Activated naive CD8-positive, alpha-beta T cell treated with anti-CD3 and anti-CD28 coated beads, Interleukin-2, amount 50 U/mL, for 24 hours (primary cell): ENCODE results near the gene ALPP.
A peak's percentile ranks its signal among the peaks of the same experiment; 100 is the strongest.
"Not testable (repeated sequence)": the region's sequence is repeated elsewhere in the genome, so short reads cannot be mapped to it uniquely, and the experiment has no call there.

Experiments used
- ATAC-seq: fragments of 150-1000 bp; cut with Tn5 transposase; one replicate; pipeline ENCODE4 v1.10.0; 2021
- DNase-seq: peaks from one replicate; pipeline ENCODE4 v3.0.0; 2021
- H3K27ac Mint-ChIP-seq: one replicate; pipeline ENCODE4 v1.8.0; 2021; ENCODE audit warnings: mild to moderate bottlenecking, mixed read lengths
- H3K27me3 Mint-ChIP-seq: one replicate; pipeline ENCODE4 v1.8.0; 2021; ENCODE audit warnings: mixed read lengths
- H3K36me3 Mint-ChIP-seq: one replicate; pipeline ENCODE4 v1.8.0; 2021; ENCODE audit warnings: low read depth, mixed read lengths
- H3K4me1 Mint-ChIP-seq: one replicate; pipeline ENCODE4 v1.8.0; 2021; ENCODE audit warnings: mixed read lengths
- H3K4me3 Mint-ChIP-seq: one replicate; pipeline ENCODE4 v1.8.0; 2021; ENCODE audit warnings: mild to moderate bottlenecking, moderate library complexity, mixed read lengths
- H3K9me3 Mint-ChIP-seq: one replicate; pipeline ENCODE4 v1.8.0; 2021; ENCODE audit warnings: mixed read lengths

ALPP gene

DNA sequence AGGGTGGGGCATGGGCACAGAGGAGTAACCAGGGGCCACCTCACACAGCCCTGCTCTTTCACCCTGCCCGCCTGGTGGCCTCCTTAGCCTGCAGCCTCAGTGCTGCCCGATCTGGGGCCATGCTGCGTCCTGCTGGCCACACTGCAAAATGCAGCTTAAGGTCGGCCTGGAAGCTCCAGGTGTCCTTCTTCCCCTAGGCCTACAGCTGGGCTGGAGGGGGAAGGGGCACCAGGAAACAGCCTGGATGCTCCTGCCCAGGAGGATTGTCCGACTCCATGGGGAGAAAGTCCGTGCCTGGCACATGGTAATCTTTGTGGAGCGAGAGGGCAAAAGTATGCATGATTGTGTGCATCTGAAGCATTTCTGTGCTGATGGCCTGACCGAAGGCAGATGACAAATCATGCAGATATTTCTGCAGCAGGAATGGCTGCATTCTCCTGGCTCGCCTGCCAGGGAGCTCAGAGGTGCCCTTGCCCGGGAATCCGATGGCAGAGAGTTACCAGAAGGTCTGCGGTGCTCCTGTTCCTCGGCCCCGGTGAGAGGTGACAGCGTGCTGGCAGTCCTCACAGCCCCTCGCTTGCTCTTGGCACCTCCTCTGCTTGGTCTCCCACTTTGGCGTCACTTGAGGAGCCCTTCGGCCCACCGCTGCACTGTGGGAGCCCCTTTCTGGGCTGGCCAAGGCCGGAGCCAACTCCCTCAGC, 12.8 kb upstream of the ALPP start:
- Mint-ChIP-seq H3K4me3 (no peak overlapping the region), H3K36me3 (no peaks in the 10 kb centered on the region), H3K4me1 (peaks cover 22% of the 10 kb centered on the region), H3K27ac (no peak overlapping the region), H3K9me3 (no peaks in the 10 kb centered on the region), H3K27me3 (no peaks in the 10 kb centered on the region)
- peak; percentile 60 for ATAC-seq
- DNase-seq = no peak

DNA sequence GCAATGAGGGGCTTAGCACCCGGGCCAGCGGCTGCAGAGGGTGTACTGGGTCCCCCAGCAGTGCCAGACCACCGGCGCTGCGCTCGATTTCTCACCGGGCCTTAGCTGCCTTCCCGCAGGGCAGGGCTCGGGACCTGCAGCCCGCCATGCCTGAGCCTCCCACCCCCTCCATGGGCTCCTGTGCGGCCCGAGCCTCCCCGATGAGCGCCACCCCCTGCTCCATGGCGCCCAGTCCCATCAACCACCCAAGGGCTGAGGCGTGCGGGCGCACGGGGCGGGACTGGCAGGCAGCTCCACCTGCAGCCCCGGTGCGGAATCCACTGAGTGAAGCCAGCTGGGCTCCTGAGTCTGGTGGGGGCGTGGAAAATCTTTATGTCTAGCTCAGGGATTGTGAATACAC, 12.1 kb upstream of the ALPP start:
- not testable (repeated sequence) for H3K4me3 Mint-ChIP-seq, ATAC-seq, H3K36me3 Mint-ChIP-seq, H3K9me3 Mint-ChIP-seq, H3K27ac Mint-ChIP-seq, H3K27me3 Mint-ChIP-seq, DNase-seq
- peaks cover 22% of the 10 kb centered on the region for H3K4me1 Mint-ChIP-seq

DNA sequence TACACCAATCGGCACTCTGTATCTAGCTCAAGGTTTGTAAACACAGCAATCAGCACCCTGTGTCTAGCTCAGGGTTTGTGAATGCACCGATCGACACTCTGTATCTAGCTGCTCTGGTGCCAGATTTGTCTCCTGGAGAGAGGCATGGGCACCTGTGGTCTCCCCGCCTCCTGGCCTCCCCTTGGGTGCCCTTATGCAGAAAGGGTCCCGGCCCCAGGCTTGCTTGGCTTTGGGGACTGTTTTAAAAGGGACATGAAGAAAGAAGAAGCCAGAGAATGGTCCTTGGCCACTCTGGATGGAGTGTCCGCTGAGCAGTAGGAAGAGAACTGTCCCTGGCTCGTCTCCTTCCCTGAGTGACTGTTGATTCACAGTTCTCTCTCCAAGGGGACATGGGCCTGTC, 11.5 kb upstream of the ALPP start:
- Mint-ChIP-seq H3K27ac (no peak overlapping the region), H3K4me3 (no peak overlapping the region), H3K4me1 (peaks cover 22% of the 10 kb centered on the region), H3K9me3 (no peaks in the 10 kb centered on the region), H3K27me3 (no peaks in the 10 kb centered on the region), H3K36me3 (no peaks in the 10 kb centered on the region)
- DNase-seq (no peak), ATAC-seq (no peak)

DNA sequence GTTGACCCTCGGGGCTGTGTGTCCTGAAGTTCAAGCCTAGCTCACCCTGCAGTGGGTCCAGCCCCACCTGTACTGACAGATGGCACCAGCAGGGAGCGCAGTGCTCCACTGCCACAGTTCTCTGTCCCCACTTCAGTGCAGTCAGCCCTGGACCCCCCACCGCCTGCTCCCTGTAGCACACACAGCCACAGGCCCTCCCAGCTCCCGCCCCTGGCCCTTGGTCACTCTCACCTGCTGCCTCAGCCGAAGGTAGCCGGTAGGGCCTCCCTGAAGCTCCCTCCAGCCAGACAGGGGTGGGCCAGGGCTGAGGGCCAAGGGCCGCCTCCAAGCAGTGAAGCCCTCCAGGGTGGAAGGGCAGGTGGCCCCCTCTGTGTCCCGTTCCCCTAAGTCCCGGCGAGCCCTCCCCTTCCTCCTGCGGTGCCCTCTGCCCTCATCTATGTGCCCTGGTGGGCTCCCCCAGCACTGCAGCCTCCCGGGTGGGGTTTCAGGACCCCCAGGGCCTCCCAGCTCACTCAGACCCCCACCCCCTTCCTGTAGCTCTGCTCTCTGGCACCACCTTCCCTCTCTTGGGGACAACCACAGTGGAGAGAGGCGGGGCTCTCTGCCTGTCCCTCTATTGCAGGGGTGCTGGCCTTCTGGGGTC, 10.8 kb upstream of the ALPP start:
- Mint-ChIP-seq H3K27me3 (no peaks in the 10 kb centered on the region), H3K36me3 (no peaks in the 10 kb centered on the region), H3K9me3 (no peaks in the 10 kb centered on the region), H3K27ac (no peak overlapping the region), H3K4me3 (no peak overlapping the region), H3K4me1 (peaks cover 18% of the 10 kb centered on the region)
- ATAC-seq = no peak
- no peak for DNase-seq

DNA sequence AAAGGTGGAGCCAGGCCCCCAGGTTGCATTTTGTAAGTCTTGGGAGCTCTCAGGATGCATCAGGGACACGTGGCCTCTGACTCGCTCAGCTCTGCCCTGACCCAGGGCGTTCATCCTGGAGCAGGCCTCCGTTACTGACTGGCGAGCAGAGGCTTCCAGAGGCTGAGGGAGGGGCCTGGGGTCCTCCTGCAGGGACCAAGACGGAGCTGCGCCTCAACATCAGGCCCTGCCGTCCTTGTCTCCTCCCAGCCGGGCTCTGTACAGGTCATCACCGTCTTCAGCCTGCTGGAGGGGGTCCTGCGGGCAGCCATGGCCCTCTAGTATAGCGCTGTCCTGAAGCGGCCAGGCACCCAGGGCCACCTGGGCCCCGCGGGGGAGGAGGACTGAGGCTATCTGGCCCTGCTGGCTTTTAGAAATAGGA, 10.2 kb upstream of the ALPP start:
- H3K4me1 Mint-ChIP-seq = peaks cover 14% of the 10 kb centered on the region
- H3K27ac Mint-ChIP-seq = no peak overlapping the region
- DNase-seq (no peak), ATAC-seq (no peak)
- H3K27me3 Mint-ChIP-seq = no peaks in the 10 kb centered on the region
- no peaks in the 10 kb centered on the region for H3K36me3 Mint-ChIP-seq
- H3K9me3 Mint-ChIP-seq = no peaks in the 10 kb centered on the region
- no peak overlapping the region for H3K4me3 Mint-ChIP-seq

DNA sequence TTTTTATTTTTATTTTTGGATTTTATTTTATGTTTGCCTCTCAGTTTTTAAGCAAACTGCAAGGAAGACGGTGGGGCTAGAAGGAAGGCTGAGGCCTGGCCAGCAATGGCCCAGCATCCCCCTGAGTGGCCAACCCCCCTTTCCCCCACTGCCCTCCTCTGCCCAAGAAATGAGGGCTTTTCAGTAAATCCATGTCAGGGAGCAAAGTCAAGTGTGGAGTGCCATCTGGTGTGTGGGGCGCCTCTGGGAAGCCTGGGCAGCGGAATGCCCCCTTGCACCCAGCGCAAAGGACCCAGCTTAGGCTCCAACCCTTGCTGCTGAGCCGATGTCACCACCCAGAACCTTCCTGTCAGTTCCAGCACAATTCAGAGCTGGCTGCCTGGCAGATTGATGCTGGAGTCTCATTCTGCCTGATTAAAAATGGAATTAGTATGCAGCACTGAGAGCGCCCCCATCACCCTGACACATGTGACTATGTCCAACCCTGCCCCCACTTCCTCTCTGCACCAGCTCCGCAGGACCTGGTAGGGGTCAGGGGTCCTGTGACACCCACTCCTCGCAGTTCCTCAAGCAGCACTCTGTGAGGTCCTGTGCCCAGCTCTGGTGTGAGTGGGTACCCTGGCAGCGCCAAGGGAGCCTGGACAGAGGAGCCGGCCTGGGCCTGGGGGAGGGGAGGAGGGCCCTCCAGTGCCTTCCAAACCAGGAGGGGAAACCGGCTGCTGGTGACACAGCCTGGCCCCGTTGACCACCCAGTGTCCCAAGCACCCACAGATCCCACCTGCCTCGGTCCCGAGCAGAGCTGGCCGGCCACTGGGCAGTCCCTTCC, 9.2 kb upstream of the ALPP start:
- H3K27ac Mint-ChIP-seq = no peak overlapping the region
- H3K4me1 Mint-ChIP-seq = peaks cover 4% of the 10 kb centered on the region
- H3K36me3 Mint-ChIP-seq = no peaks in the 10 kb centered on the region
- no peaks in the 10 kb centered on the region for H3K27me3 Mint-ChIP-seq
- ATAC-seq = no peak
- H3K4me3 Mint-ChIP-seq = no peak overlapping the region
- H3K9me3 Mint-ChIP-seq = no peaks in the 10 kb centered on the region
- DNase-seq = no peak

DNA sequence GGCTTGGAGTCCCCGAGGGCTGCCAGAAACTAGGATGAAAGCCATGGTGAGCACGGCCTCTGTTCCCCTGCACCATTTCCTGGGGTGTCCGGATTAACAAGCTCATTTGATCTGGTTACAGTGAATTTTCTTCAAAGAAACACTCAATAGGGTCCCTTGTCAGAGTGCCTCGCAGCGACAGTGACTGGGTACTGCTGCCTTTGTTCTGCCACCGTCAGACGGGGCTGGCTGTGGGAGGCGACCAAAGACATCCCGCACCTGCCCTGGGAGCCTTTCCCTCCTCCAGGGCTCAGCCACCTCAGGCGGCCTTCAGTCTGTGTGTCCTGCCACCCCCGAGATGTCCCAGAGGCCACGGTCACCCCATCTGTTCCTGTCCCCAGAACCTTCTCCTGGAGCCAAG, 8.5 kb upstream of the ALPP start:
- H3K27ac Mint-ChIP-seq, ATAC-seq, H3K9me3 Mint-ChIP-seq: not testable (repeated sequence)

DNA sequence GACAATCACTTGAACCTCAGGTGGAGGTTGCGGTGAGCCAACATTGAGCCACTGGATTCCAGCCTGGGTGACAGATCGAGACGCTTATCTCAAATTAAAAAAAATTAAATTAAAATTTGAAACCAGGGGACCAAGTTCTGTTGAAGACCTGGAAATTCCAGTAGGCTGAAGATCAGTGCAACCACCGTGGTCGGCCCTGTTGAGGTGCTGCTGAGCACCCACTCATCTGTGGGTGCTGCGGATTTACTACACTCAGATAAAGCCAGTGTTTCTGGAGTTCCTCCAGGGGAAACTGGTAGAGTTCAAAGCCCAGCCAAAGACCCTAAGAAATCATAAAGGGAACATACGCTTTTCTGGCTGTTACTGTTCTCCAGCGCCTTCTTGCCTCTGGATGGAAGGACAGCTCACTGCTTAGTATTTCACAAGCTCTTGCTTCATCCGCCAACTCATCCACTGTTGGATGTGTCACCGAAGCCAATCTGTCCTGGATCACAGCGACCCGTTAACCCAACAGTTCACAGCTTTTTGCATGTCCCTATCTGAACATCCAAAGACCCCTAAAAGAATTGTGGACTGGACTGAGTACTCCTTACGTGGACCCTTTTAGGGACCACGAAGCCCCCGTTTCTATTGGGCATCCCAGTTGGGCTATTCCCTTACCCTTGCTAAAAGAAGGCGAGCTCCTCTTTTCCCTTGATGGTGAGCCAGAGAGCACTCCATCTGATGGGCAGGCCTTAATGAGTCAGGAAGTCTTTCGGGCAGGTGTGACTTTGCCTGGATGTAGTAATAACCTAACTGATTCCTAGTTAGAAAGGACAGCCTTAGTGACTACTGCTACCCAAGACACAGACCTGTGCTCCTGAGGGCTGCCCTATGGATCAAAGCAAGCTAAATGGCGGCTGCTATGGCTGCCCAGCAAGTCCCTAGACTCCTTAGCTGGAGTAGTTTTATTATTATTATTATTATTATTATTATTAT, 6.0 kb upstream of the ALPP start:
- Mint-ChIP-seq H3K9me3 (no peaks in the 10 kb centered on the region), H3K27me3 (no peaks in the 10 kb centered on the region), H3K4me3 (no peak overlapping the region), H3K36me3 (no peaks in the 10 kb centered on the region), H3K27ac (no peak overlapping the region), H3K4me1 (no peaks in the 10 kb centered on the region)
- no peak for ATAC-seq
- no peak for DNase-seq

More for the DNA sequence above, 8.5 kb upstream of the ALPP start:
- H3K36me3 Mint-ChIP-seq, DNase-seq, H3K4me1 Mint-ChIP-seq, H3K27me3 Mint-ChIP-seq, H3K4me3 Mint-ChIP-seq: not testable (repeated sequence)

DNA sequence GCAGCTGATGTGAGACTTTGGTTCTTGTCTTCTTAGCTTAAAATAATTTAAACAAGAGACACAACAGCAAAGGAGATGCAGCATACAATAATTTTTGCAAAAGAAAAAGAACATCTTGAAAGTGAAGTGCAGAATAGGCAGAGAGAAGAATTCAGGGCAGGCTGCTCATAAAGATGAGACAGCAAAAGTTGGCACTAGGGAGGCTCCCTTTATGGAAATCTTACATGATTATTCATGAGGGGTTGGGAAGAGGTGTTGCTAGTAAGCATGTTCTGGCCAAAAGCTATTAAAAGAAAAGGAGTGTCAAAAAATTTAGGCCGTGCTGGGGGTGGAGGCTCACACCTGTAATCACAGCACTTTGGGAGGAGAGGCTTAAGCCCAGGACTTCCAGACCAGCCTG, 4.2 kb upstream of the ALPP start:
- DNase-seq = no peak
- no peak for ATAC-seq
- Mint-ChIP-seq H3K27ac (no peak overlapping the region), H3K4me1 (no peaks in the 10 kb centered on the region), H3K9me3 (no peaks in the 10 kb centered on the region), H3K27me3 (no peaks in the 10 kb centered on the region), H3K4me3 (no peak overlapping the region), H3K36me3 (no peaks in the 10 kb centered on the region)

DNA sequence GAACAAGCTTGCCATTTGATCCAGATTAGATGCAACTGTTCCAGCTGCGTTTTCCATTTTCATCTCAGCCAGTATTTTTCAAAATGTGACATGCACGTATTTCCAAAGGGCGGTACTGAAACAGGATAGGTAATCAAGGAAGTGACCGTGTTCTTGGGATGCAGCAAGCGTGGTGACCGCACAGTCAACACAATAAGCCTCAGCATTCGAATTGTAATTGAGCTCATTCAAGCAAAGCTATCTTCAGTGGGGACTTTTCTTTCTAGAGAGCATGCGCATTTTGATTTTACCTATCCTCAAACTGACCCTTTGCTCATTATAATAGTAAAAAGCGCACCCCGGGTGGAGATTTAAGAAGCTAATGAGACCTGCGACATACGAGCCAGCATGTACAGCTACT, 3.4 kb upstream of the ALPP start:
- Mint-ChIP-seq H3K27ac (no peak overlapping the region), H3K9me3 (no peaks in the 10 kb centered on the region), H3K4me3 (no peak overlapping the region), H3K4me1 (no peaks in the 10 kb centered on the region), H3K27me3 (no peaks in the 10 kb centered on the region), H3K36me3 (no peaks in the 10 kb centered on the region)
- ATAC-seq = no peak
- DNase-seq = no peak

DNA sequence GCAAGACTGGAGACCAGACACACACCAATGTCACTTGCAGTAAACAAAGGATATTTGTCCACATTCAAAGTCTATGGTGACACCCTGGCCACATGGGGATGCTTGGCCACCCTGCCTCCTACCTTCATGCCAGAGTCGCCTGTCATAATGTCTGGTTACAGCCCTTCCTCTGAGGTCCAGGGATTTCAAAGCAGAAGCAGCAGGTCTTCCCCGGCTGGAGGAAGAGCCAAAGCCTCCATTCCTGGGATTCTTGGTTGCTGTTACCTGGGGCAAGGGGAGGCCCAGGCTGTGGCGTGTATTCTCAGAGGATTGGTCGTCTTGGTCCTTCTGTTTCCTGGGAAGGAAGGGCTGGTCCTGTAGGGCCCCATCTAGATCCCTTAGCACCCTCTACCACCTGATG, 2.3 kb upstream of the ALPP start:
- H3K4me3 Mint-ChIP-seq = no peak overlapping the region

DNA sequence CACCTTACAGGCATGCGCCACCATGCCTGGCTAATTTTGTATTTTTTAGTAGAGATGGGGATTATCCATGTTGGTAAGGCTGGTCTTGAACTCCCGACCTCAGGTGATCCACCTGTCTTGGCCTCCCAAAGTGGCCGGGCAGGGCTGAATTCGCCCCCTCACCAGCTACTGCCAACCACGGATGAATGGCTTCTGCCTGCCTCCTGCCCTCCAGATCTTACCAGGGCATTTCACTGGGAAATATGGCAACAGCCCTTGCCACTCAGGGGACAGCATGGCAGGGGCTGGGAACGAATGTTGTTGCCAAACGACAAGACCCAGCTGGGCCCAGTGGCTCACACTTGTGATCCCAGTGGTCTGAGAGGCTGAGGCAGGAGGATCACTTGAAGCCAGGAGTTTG, 1.8 kb upstream of the ALPP start:
- DNase-seq (no peak), ATAC-seq (no peak)
- no peaks in the 10 kb centered on the region for H3K9me3 Mint-ChIP-seq
- H3K4me3 Mint-ChIP-seq = no peak overlapping the region
- no peaks in the 10 kb centered on the region for H3K27me3 Mint-ChIP-seq
- no peaks in the 10 kb centered on the region for H3K4me1 Mint-ChIP-seq
- H3K36me3 Mint-ChIP-seq = no peaks in the 10 kb centered on the region
- no peak overlapping the region for H3K27ac Mint-ChIP-seq

More for the DNA sequence above, 2.3 kb upstream of the ALPP start:
- Mint-ChIP-seq H3K27me3 (no peaks in the 10 kb centered on the region), H3K27ac (no peak overlapping the region), H3K36me3 (no peaks in the 10 kb centered on the region), H3K4me1 (no peaks in the 10 kb centered on the region), H3K9me3 (no peaks in the 10 kb centered on the region)
- no peak for DNase-seq
- no peak for ATAC-seq

DNA sequence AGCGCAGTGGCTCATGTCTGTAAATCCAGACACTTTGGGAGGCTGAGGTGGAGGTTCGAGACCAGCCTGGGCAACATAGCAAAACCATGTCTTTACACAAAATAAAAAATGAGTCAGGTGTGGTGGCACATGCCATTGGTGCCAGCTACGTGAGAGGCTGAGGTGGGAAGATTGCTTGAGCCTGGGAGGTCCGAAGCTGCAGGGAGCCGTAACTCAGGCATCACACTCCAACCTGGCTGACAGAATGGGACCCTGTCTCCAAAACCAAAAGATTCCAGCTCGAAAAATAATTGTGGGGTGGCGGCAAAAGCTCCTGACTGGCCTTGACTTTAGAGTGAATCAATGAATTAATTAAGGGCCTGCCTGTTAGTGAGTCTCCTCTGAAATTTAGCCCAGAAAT, 1.2 kb upstream of the ALPP start:
- no peak for ATAC-seq
- Mint-ChIP-seq H3K27me3 (peaks cover 2% of the 10 kb centered on the region), H3K27ac (no peak overlapping the region), H3K36me3 (no peaks in the 10 kb centered on the region), H3K9me3 (no peaks in the 10 kb centered on the region), H3K4me1 (no peaks in the 10 kb centered on the region), H3K4me3 (no peak overlapping the region)
- no peak for DNase-seq
